ENCODE measurements around the gene POR. TPM values are rescaled to one million over a fixed set of nuclear protein-coding genes. Genes with fewer than 3 reads are reported as not detected.
"Not testable (repeated sequence)": the region's sequence is repeated elsewhere in the genome, so short reads cannot be mapped to it uniquely, and the experiment has no call there.

POR gene
- total and polyA plus RNA-seq, 2 experiments from 2014 or later: 87.9 to 97.9 TPM

DNA sequence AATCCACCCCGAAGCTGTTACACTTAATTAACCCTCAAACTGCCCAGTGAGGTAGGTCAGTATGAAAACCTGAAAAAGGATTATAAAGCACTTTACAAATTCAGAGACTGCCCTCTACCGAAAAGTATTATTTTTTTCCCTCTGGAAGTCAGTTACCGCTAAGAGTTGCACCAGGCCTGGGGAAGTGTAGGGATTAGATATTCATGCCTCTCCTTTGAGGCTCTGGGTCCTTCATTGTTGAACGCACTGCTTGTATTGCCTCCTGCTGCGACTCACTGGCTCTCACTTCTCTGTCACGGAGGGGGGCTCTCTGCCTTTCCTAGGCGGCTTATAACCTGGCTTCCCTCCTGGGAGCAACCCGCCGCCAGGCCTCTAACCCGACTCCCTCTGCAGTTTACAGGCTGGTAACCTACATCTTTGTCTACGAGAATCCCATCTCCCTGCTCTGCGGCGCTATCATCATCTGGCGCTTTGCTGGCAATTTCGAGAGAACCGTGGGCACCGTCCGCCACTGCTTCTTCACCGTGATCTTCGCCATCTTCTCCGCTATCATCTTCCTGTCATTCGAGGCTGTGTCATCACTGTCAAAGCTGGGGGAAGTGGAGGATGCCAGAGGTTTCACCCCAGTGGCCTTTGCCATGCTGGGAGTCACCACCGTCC is 33.4 kb upstream of the POR start:
- no peak overlapping the region for H3K27ac ChIP-seq
- H3K4me1 ChIP-seq (ENCODE audit: low read depth): peaks cover 5% of the 10 kb centered on the region
- DNase-seq (ENCODE audit: low read depth in 1 of 2, low spot score in 1 of 2): no peak
- H3K9me3 ChIP-seq (ENCODE audit: low read depth): no peaks in the 10 kb centered on the region
- H3K4me3 ChIP-seq: no peak overlapping the region
- peaks cover 26% of the 10 kb centered on the region for H3K36me3 ChIP-seq
- H3K27me3 ChIP-seq: no peaks in the 10 kb centered on the region
- TF ChIP-seq, protein P1, sequence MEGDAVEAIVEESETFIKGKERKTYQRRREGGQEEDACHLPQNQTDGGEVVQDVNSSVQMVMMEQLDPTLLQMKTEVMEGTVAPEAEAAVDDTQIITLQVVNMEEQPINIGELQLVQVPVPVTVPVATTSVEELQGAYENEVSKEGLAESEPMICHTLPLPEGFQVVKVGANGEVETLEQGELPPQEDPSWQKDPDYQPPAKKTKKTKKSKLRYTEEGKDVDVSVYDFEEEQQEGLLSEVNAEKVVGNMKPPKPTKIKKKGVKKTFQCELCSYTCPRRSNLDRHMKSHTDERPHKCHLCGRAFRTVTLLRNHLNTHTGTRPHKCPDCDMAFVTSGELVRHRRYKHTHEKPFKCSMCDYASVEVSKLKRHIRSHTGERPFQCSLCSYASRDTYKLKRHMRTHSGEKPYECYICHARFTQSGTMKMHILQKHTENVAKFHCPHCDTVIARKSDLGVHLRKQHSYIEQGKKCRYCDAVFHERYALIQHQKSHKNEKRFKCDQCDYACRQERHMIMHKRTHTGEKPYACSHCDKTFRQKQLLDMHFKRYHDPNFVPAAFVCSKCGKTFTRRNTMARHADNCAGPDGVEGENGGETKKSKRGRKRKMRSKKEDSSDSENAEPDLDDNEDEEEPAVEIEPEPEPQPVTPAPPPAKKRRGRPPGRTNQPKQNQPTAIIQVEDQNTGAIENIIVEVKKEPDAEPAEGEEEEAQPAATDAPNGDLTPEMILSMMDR (IDR thresholded peaks at IDR 0.05; ENCODE audit: low read depth, low read length): no peak

DNA sequence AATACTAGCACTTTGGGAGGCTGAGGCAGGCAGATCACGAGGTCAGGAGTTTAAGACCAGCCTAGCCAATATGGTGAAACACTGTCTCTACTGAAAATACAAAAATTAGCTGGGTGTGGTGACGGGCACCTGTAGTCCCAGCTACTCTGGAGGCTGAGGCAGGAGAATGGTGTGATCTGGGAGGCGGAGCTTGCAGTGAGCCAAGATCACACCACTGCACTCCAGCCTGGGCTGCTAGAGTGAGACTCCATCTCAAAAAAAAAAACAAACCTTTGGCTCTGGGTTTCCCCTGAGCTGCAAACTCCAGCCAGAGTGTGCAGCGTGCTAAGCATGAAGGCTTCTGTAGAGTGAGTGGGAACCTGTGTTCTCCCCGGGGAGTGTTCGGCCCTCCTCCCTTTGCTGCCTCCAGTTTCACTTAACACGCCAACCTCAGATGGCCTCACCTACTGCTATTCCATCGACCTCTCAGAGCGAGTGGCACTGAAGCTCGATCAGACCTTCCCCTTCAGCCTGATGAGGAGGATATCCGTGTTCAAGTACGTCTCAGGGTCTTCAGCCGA is 31.6 kb upstream of the POR start:
- peaks cover 31% of the 10 kb centered on the region for H3K36me3 ChIP-seq
- H3K27me3 ChIP-seq; H3K27ac ChIP-seq; H3K9me3 ChIP-seq (ENCODE audit: low read depth); H3K4me1 ChIP-seq (ENCODE audit: low read depth); DNase-seq (ENCODE audit: low read depth in 1 of 2, low spot score in 1 of 2); H3K4me3 ChIP-seq: not testable (repeated sequence)

DNA sequence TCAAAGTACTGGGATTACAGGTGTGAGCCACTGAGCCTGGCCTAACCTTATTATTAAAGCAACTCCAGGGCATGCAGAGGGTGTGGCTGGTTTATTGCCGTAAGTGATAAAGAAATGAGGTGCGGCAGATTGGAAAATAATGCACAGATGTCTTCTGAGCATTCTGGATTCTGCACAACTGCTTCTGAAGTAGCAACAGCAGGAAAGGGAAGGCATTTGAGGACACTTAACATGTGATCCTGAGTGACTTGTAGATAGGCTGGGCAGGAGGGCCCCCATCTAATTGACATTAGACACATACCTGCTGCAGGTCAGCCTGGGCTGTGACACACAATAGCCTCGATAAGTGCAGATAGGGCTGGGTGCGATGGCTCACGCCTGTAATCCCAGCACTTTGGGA is 30.5 kb upstream of the POR start:
- Histone ChIP-seq H3K27ac (no peak overlapping the region), H3K27me3 (no peaks in the 10 kb centered on the region), H3K4me3 (no peak overlapping the region), H3K9me3 (ENCODE audit: low read depth) (no peaks in the 10 kb centered on the region), H3K4me1 (ENCODE audit: low read depth) (peaks cover 5% of the 10 kb centered on the region), H3K36me3 (peaks cover 31% of the 10 kb centered on the region)
- DNase-seq (ENCODE audit: low read depth in 1 of 2, low spot score in 1 of 2): no peak
- TF ChIP-seq, protein P1 (IDR thresholded peaks at IDR 0.05; ENCODE audit: low read depth, low read length): no peak

DNA sequence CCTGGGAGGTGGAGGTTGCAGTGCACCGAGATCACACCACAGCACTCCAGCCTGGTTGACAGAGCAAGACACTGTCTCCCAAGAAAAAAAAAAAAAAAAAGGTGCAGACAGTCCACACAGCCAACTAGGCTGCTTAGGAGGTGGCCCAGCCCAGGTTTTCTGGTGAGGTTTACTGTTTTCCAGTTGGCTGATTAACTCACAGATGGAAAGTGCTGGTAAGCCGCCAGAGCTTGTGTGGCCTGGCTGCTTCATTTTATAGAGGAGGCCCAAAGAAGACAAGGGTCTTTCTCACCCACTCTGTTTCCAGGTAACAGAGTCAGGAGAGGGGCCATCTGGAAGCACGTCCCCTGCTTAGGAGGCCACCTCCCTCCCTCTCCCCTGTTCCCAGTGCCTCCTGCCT is 29.9 kb upstream of the POR start:
- Histone ChIP-seq H3K4me1 (ENCODE audit: low read depth) (peaks cover 3% of the 10 kb centered on the region), H3K9me3 (ENCODE audit: low read depth) (no peaks in the 10 kb centered on the region), H3K36me3 (peaks cover 31% of the 10 kb centered on the region), H3K27me3 (no peaks in the 10 kb centered on the region), H3K4me3 (no peak overlapping the region), H3K27ac (no peak overlapping the region)
- TF ChIP-seq, protein P1 (IDR thresholded peaks at IDR 0.05; ENCODE audit: low read depth, low read length): no peak
- DNase-seq (ENCODE audit: low read depth in 1 of 2, low spot score in 1 of 2): no peak

DNA sequence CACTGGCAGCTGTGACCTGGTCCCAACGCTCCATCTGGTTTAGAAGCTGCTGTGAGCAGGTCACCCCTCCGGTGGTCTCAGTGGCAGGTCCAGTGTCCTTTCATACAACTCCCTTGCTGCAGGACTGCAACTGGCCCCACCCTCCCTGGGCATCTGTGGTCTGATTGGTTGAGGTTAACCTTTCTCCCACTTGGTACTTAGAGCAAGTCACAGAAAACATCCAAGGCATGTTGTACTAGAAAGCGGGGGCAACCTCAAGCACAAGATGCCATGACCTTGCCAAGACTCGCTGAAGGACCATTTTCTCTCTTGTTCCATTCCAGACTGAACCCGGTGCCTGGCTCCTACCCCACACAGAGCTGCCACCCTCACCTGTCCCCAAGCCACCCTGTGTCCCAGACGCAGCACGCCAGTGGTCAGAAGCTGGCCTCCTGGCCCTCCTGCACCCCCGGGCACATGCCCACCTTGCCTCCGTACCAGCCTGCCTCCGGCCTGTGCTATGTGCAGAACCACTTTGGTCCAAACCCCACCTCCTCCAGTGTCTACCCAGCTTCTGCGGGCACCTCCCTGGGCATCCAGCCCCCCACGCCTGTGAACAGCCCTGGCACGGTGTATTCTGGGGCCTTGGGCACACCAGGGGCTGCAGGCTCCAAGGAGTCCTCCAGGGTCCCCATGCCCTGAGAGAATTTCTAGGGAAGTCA is 27.1 kb upstream of the POR start:
- Histone ChIP-seq H3K27ac (no peak overlapping the region), H3K36me3 (peaks cover 20% of the 10 kb centered on the region), H3K4me3 (no peak overlapping the region), H3K4me1 (ENCODE audit: low read depth) (no peaks in the 10 kb centered on the region), H3K9me3 (ENCODE audit: low read depth) (no peaks in the 10 kb centered on the region), H3K27me3 (no peaks in the 10 kb centered on the region)
- DNase-seq (ENCODE audit: low read depth in 1 of 2, low spot score in 1 of 2): no peak
- TF ChIP-seq, protein P1 (IDR thresholded peaks at IDR 0.05; ENCODE audit: low read depth, low read length): no peak
